ENCODE results near the gene NLRP8.
"Not testable (repeated sequence)": the region's sequence is repeated elsewhere in the genome, so short reads cannot be mapped to it uniquely, and the experiment has no call there.

Gene NLRP8

DNA sequence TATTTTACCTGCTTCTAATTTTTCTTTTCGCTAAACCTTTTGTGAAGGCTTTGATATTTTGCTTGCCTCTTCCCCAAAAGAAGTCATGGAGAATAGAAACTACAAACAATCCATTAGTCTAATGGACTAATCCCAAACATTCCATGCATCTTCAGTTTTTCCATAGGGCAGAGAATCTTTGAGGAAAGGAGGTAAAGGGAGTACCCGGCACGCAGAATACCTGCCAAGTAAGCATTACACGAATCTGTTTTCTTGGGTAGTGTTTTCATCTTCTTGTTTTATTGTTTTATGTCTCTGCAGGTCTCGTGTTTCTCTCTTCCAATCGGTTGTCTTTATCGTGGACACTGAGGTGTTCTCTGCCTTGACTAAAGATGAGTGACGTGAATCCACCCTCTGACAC is at the start of gene NLRP8:
Gene NLRP8 (plus strand): TSS at position 301 of the 400 bp plus-strand sequence.
- Histone ChIP-seq H3K4me1 (ENCODE audit: control insufficient read depth, insufficient read depth, low read length) (no peaks in the 10 kb centered on the region), H3K27me3 (ENCODE audit: control insufficient read depth, insufficient read depth, low read length) (no peaks in the 10 kb centered on the region), H3K9ac (ENCODE audit: low read length) (no peak within 1 kb of the TSS), H3K4me3 (ENCODE audit: low read length) (no peak within 1 kb of the TSS), H3K36me3 (ENCODE audit: control insufficient read depth, insufficient read depth, low read length) (no peaks in the 10 kb centered on the region), H3K27ac (ENCODE audit: low read depth, low read length) (no peak within 1 kb of the TSS)

DNA sequence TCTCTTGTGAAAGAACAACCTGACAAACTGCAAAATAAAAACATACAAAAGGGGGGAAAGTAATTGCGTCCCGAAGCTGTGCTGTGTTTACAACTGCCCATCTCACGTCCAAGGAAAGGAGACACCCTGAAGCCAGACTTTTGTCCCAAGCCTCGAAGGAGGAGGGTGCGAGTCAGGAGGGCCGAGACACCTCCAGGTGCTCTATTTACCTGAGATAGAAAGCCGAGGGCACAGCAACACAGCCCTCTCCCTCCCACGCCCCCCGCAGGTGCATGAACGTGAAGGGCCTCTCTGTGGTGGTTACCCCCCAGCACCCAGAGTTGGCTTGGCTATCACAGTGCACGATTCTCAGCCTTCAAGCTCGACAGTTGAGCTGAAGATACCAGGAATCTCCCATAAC is 48.7 kb upstream of the NLRP8 start:
- H3K4me3 ChIP-seq (ENCODE audit: low read length) = no peak overlapping the region
- no peak overlapping the region for H3K9ac ChIP-seq (ENCODE audit: low read length)
- no peaks in the 10 kb centered on the region for H3K27me3 ChIP-seq (ENCODE audit: control insufficient read depth, insufficient read depth, low read length)
- no peaks in the 10 kb centered on the region for H3K36me3 ChIP-seq (ENCODE audit: control insufficient read depth, insufficient read depth, low read length)
- no peaks in the 10 kb centered on the region for H3K4me1 ChIP-seq (ENCODE audit: control insufficient read depth, insufficient read depth, low read length)
- H3K27ac ChIP-seq (ENCODE audit: low read depth, low read length) = no peak overlapping the region

DNA sequence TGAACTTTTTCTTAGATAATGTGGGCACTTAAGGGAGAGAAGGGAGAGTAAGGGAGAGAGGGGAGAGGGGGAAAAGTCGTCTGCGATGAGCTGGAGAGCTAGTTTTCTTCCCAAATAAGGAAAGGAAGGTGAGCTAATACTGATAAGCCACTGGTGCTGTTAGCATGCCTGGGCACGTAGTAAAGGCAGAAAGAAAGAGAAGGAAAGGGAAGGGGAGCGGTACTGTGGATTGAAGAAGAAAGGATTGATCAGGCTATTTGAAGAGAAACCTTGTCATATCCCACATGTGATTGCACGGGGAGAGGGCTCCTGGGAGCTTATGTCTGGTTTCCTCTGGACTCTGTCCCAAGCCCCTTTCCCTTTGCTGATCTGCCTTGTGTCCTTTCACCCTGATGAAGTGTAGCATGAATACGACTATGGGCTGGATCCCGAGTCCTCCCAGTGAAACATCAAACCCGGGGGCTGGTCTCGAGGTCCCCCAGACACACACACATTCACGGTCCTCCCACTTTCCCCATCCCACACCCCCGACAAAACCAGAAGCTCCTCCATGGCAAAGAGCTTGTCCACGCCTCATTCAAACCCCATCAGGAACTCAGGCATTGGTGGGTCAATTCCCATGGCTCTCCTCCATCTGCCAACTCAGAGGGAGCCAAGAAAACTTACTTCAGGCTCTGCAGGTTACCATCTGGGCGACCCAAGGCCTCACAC is 46.1 kb upstream of the NLRP8 start:
- Histone ChIP-seq H3K9ac (ENCODE audit: low read length) (no peak overlapping the region), H3K27me3 (ENCODE audit: control insufficient read depth, insufficient read depth, low read length) (no peaks in the 10 kb centered on the region)

DNA sequence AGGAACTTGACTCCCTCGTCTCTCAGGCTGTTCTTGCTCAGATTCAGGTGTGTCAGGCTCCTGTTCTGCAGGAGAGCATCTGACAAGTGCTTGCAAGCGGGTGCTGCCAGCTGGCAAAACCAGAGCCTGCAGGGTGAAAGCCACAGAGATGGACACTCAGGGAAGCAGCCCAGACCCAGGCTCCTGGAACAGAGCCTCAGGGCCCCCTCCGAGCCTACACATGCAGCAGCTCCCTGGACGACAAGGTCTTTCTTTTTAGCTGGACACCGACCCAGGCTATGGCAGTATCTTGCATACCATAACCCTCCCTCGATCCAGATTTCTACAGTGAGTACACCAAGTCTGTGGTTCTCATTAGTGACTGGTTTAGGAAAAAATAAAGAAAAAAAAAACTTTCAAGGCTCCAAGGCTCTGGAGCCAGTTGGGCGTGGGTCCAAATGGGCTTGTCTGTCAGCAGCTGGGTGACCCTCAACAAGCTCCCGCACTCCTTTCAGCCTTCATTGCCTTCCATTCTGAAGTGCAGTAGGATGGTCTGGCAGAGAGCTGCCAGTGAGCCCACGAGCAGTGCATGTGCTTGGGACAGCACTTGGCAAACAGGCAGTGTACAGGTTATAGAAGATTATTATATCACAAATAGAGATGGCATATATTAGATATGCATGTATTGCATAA is 45.4 kb upstream of the NLRP8 start:
- H3K9ac ChIP-seq (ENCODE audit: low read length) = no peak overlapping the region
- H3K27me3 ChIP-seq (ENCODE audit: control insufficient read depth, insufficient read depth, low read length) = no peaks in the 10 kb centered on the region
- H3K4me1 ChIP-seq (ENCODE audit: control insufficient read depth, insufficient read depth, low read length) = no peaks in the 10 kb centered on the region
- H3K36me3 ChIP-seq (ENCODE audit: control insufficient read depth, insufficient read depth, low read length) = no peaks in the 10 kb centered on the region
- H3K4me3 ChIP-seq (ENCODE audit: low read length) = no peak overlapping the region
- no peak overlapping the region for H3K27ac ChIP-seq (ENCODE audit: low read depth, low read length)

More for the DNA sequence above, 46.1 kb upstream of the NLRP8 start:
- Histone ChIP-seq H3K4me1 (ENCODE audit: control insufficient read depth, insufficient read depth, low read length) (no peaks in the 10 kb centered on the region), H3K36me3 (ENCODE audit: control insufficient read depth, insufficient read depth, low read length) (no peaks in the 10 kb centered on the region), H3K4me3 (ENCODE audit: low read length) (no peak overlapping the region), H3K27ac (ENCODE audit: low read depth, low read length) (no peak overlapping the region)

DNA sequence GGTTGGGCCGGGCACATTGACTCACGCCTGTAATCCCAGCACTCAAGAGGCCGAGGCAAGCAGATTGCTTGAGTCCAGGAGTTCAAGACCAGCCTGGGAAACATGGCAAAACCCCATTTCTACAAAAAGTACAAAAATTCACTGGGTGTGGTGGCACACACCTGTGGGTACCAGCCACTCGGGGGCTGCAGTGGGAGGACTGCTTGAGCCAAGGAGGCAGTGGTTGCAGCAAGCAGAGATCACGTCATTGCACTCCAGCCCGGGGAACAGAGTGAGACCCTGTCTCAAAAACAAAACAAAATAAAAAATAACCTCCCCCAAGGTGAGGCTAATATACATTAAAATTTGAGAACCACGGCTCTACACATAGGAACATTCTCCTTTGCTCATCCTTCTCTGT is 40.3 kb upstream of the NLRP8 start:
- no peak overlapping the region for H3K27ac ChIP-seq (ENCODE audit: low read depth, low read length)
- no peak overlapping the region for H3K4me3 ChIP-seq (ENCODE audit: low read length)
- no peak overlapping the region for H3K9ac ChIP-seq (ENCODE audit: low read length)
- H3K4me1 ChIP-seq (ENCODE audit: control insufficient read depth, insufficient read depth, low read length) = no peaks in the 10 kb centered on the region
- no peaks in the 10 kb centered on the region for H3K36me3 ChIP-seq (ENCODE audit: control insufficient read depth, insufficient read depth, low read length)
- H3K27me3 ChIP-seq (ENCODE audit: control insufficient read depth, insufficient read depth, low read length) = no peaks in the 10 kb centered on the region

DNA sequence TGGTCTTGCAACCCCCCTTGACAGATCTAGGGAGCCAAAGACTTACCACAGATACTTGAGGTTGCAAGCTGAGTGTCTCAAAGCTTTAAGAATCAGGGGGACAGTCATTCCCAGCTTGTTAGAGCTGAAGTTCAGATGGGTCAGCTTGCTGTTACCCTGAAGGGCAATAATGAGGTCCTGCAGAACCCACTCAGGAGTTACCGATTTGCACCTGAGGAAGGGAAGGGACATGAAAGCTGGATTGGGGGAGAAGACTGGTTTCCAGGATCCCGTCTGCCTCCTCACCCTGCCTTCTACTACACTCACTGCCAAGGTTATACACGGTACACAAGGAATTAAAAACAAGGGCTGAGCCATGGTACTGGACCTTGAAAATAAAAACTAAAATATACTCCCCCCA is 39.9 kb upstream of the NLRP8 start:
- Histone ChIP-seq H3K9ac (ENCODE audit: low read length) (no peak overlapping the region), H3K36me3 (ENCODE audit: control insufficient read depth, insufficient read depth, low read length) (no peaks in the 10 kb centered on the region), H3K27me3 (ENCODE audit: control insufficient read depth, insufficient read depth, low read length) (no peaks in the 10 kb centered on the region), H3K4me3 (ENCODE audit: low read length) (no peak overlapping the region), H3K4me1 (ENCODE audit: control insufficient read depth, insufficient read depth, low read length) (no peaks in the 10 kb centered on the region), H3K27ac (ENCODE audit: low read depth, low read length) (no peak overlapping the region)

DNA sequence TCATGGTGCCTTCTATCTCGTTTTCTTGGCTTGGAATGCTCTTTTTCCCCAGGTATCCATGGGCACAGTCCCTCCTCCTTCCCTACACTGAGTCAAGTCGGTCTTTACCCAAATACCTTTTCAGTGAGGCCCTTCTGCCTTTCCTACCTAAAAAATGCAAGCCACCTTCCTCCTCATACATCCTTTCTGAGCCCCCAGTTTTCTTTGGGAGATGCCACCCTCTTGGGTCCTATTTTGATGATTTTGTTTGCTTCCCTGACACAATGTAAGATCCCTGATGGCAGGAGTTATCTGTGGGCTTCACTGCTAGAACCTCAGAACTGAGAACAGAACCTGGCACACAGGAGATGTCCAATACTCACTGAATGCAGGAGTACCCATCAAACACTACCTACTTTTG is 37.8 kb upstream of the NLRP8 start:
- H3K27ac ChIP-seq (ENCODE audit: low read depth, low read length) = no peak overlapping the region
- H3K36me3 ChIP-seq (ENCODE audit: control insufficient read depth, insufficient read depth, low read length) = no peaks in the 10 kb centered on the region
- no peak overlapping the region for H3K9ac ChIP-seq (ENCODE audit: low read length)

DNA sequence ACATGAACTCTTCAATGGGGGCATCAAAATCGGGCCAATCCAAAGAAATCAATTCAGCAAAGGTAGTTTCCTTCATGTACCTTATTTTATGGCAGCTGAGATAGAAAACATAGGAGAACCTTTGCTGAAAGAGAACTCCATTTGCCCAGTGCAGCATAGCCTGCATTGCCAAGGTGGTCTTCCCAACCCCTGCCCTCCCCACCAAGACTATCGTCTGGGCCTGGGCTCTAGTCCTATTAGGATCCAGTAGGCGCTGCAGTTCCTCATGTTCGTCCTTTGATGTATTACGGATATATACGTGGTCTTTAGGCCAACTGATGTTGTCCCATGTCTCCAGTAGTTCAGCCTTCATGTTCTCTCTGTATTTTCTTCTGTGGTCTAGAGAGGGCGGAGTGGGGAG is 34.7 kb upstream of the NLRP8 start:
- Histone ChIP-seq H3K27ac (ENCODE audit: low read depth, low read length) (no peak overlapping the region), H3K36me3 (ENCODE audit: control insufficient read depth, insufficient read depth, low read length) (no peaks in the 10 kb centered on the region), H3K27me3 (ENCODE audit: control insufficient read depth, insufficient read depth, low read length) (no peaks in the 10 kb centered on the region), H3K9ac (ENCODE audit: low read length) (no peak overlapping the region), H3K4me3 (ENCODE audit: low read length) (no peak overlapping the region), H3K4me1 (ENCODE audit: control insufficient read depth, insufficient read depth, low read length) (no peaks in the 10 kb centered on the region)

More for the DNA sequence above, 37.8 kb upstream of the NLRP8 start:
- H3K27me3 ChIP-seq (ENCODE audit: control insufficient read depth, insufficient read depth, low read length) = no peaks in the 10 kb centered on the region
- no peak overlapping the region for H3K4me3 ChIP-seq (ENCODE audit: low read length)
- H3K4me1 ChIP-seq (ENCODE audit: control insufficient read depth, insufficient read depth, low read length) = no peaks in the 10 kb centered on the region

DNA sequence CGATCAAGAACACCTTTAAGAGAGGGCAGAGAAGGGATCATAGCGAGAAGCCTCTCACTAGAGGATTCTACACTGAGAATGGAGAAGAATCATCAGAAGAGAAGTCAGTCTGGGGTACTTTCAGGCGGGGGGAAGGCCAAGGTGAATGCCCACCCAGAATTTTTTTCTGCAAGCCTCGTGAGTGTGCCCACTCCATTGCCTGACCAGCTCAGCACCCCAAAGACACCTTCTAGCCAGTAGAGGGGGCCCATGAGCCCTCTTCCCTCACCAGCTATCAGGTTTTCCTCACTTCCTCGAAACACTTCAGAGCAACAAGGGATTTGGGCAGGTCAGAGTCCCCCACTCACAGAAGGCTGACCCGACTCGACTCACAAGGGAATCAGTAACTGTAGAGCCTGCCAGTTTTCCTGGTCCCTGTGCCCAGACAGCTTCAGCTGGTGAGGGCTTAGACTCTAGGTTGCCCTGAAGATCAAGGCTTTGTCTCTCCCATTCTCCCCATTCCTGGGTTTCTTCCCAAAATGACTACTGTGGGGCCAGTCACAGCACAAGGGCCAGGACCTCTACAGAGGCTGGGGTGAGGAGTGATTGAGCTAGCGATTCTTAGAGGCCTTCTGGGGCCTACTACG is 33.9 kb upstream of the NLRP8 start:
- no peak overlapping the region for H3K4me3 ChIP-seq (ENCODE audit: low read length)
- H3K27ac ChIP-seq (ENCODE audit: low read depth, low read length) = no peak overlapping the region
- H3K27me3 ChIP-seq (ENCODE audit: control insufficient read depth, insufficient read depth, low read length) = no peaks in the 10 kb centered on the region
- no peak overlapping the region for H3K9ac ChIP-seq (ENCODE audit: low read length)
- H3K36me3 ChIP-seq (ENCODE audit: control insufficient read depth, insufficient read depth, low read length) = no peaks in the 10 kb centered on the region
- no peaks in the 10 kb centered on the region for H3K4me1 ChIP-seq (ENCODE audit: control insufficient read depth, insufficient read depth, low read length)

DNA sequence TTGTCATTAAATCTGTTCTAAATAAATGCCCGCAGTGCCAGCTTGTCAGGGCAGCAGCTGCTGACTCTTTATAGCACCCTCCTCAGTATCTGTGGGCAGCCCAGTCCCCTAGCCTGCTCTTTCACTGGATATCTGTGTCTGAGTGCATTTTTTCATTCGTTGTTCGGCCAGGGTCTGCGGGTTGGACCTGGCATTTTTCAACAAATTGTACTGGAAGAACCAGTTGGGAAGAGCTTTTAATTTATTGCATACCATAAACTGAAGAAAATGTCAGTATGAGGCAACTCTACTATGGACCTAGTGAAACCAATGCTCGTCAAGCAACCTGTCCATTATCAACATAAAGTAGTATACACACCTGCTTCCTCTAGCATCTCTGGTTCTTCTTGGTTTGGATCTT is 24.1 kb upstream of the NLRP8 start:
- Histone ChIP-seq H3K27ac (ENCODE audit: low read depth, low read length) (no peak overlapping the region), H3K36me3 (ENCODE audit: control insufficient read depth, insufficient read depth, low read length) (no peaks in the 10 kb centered on the region), H3K27me3 (ENCODE audit: control insufficient read depth, insufficient read depth, low read length) (no peaks in the 10 kb centered on the region), H3K4me1 (ENCODE audit: control insufficient read depth, insufficient read depth, low read length) (no peaks in the 10 kb centered on the region), H3K9ac (ENCODE audit: low read length) (no peak overlapping the region), H3K4me3 (ENCODE audit: low read length) (no peak overlapping the region)

DNA sequence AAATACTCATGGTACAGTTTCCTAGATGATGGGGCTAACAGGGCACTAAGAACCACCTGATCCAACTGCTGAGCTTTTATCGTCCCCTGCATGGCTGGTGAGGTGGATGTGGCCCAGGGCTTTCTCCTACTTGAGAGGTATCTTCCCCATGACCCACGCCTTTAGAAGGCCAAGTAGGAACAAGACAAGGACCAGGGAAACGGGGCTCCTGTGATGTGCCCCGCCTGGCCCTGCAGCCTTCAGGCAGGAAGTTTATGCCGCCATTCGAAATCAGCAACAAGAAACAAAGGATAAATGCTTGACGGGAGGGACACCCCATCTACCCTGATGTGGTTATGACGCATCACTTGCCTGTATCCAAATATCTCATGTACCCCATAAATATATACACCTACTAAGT is 19.6 kb upstream of the NLRP8 start:
- H3K4me3 ChIP-seq (ENCODE audit: low read length) = no peak overlapping the region

DNA sequence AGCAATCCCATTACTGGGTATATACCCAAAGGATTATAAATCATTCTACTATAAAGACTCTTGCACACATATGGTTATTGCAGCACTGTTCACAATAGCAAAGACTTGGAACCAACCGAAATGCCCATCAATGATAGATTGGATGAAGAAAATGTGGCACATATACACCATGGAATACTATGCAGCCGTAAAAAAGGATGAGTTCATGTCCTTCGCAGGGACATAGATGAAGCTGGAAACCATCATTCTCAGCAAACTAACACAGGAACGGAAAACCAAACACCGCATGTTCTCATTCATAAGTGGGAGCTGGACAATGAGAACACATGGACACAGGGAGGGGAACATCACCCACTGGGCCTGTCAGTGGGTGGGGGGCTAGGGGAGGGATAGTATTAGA is 18.4 kb upstream of the NLRP8 start:
- not testable (repeated sequence) for H3K36me3 ChIP-seq (ENCODE audit: control insufficient read depth, insufficient read depth, low read length); H3K4me3 ChIP-seq (ENCODE audit: low read length); H3K27ac ChIP-seq (ENCODE audit: low read depth, low read length); H3K27me3 ChIP-seq (ENCODE audit: control insufficient read depth, insufficient read depth, low read length); H3K4me1 ChIP-seq (ENCODE audit: control insufficient read depth, insufficient read depth, low read length); H3K9ac ChIP-seq (ENCODE audit: low read length)

More for the DNA sequence above, 19.6 kb upstream of the NLRP8 start:
- no peaks in the 10 kb centered on the region for H3K27me3 ChIP-seq (ENCODE audit: control insufficient read depth, insufficient read depth, low read length)
- no peaks in the 10 kb centered on the region for H3K36me3 ChIP-seq (ENCODE audit: control insufficient read depth, insufficient read depth, low read length)
- H3K9ac ChIP-seq (ENCODE audit: low read length) = no peak overlapping the region
- no peak overlapping the region for H3K27ac ChIP-seq (ENCODE audit: low read depth, low read length)
- no peaks in the 10 kb centered on the region for H3K4me1 ChIP-seq (ENCODE audit: control insufficient read depth, insufficient read depth, low read length)
